ENCODE data around the gene TEX48.

TEX48 gene

DNA sequence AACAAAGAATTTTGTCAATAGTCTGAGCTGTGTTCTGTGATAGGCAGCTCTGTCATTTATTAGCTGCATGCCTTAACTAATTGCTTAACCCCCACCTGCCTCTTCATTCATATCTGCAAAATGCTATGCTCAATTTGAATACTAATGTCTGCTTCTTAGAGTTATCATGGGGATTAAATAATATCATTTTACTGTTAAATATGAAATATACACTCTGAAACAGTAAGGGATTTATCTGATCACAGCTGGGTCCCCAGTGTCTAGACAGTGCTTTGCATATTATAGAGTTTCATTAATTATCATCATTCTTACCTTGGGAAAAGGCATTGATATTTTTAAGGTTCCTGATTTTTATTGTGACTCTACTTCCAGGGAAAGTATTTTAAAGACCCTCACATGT lies 12.0 kb downstream of the TEX48 start:
- DNase-seq (ENCODE audit: extremely low read depth in 1 of 2, low read depth in 1 of 2), result no peak

DNA sequence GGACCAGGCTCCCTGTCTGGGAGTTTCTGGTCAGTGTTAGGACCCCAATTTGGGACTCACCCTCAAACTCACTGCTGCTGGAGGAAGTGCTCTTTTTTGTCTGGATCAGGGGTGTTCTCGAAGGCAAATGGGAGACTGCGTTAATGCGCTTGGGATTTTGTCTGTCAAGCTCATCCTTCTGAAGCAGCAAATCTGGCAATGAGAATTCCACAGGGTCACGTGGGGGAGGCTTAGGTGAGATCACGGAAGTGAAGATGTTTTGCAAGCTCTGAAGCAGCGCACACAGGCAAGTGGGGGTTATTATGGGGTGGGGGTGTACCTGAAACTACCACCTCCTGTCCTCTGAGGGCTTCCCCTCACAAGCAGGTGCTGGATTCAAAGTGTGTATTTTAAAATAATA lies 13.8 kb downstream of the TEX48 start:
- no peak for DNase-seq (ENCODE audit: extremely low read depth in 1 of 2, low read depth in 1 of 2)

DNA sequence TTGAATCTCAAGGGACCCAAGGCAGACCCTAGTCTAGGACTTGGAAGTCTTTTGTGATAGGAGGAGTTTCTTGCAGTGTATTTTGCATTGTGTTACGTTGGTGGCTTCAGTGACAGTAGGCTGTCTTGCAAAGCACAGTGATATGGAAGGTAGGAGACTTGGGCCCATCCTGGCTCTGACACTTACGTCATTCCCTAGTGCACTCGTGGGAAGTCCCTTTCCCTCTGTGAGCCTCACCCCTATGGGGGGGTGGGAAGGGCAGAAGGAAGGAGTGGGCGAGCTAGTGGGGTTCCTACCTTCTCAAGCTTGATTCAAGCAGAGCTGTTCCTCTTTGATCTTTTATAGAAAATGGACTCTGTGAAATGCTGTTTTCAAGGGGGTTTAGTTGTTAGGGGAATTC lies 15.1 kb downstream of the TEX48 start:
- no peak for DNase-seq (ENCODE audit: extremely low read depth in 1 of 2, low read depth in 1 of 2)

DNA sequence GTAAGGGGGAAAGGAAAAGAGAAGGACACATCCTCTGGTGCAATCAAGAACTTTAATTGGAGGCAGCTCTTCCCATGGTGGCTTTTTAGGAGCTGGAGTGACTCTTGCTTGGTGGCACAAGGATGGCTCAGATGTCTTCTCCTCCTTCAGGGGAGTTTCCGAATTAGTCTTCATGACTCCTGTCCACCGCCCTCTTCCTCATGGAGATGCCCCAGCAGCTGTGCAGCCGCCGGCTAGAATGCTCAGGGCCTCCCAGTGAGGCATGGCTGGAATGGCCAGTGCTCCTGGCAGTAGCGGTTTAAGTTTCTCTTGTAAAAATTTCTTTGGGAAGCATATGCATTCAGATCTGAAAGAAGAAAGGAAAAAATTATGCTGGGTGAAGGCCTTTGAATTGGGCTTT lies 15.6 kb downstream of the TEX48 start:
- DNase-seq (ENCODE audit: extremely low read depth in 1 of 2, low read depth in 1 of 2), result no peak

DNA sequence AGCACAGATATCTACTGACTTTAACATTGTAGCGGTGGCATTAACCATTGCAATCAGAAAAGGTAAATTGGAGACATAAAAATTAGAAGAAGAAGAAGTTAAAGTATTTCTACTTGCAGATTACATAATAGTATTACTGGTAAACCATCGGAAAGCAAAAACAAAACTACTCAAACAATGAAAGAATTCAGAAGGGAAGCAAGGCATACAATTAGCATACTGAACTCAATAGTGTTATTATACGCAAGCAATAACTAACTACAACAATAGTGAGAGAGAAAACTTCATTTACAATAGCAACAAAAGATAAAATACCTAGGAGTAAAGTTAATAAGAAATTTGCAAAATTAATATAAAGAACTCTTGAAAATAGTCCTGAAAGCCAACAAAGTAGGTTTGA lies 17.8 kb downstream of the TEX48 start:
- no peak for DNase-seq (ENCODE audit: extremely low read depth in 1 of 2, low read depth in 1 of 2)

DNA sequence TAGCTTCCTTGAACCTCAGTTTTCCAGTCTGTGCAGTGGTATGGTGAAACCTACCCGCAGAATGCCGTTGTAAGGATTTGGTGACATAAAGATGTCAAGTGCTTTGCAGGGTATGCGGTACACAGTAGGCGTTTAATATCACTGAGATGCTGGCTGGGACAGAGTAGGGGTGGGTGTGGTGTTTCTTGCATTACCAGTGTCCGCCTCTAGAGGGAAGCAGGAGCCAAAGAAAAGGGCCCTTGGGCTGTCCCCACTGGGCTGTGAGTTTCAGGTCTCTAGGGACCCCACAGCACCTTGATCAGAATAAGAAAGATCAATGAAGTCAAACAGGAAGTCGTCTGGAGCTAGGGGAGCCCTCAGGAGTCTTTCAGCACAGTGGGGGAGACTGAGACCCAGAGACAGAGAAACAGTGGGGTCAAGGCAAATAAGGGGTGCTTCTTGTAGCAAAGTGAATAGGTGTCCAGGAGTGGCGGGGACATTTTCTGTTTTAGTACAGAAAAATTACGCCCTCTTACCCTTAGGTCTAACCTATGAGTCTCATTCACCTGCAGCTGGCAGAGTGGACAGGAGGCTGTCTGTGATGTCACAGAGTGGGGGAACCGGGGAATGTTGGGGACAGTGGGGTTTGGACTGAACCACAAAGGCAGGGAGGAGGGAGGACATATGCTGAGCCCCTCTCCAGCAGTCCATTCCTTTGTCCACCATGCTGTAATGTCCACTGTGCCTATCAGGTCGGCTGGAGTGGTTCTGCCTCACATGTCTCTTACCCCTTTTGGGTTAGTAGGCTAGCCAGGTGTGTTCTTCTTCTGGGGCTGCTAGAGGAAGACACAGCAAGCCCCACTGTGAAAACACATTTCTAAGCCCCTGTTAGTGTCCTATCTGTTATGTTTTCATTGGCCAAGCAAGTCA lies 19.7 kb downstream of the TEX48 start:
- DNase-seq (ENCODE audit: extremely low read depth in 1 of 2, low read depth in 1 of 2), result peak in 1 of 2 donors; percentile 41

DNA sequence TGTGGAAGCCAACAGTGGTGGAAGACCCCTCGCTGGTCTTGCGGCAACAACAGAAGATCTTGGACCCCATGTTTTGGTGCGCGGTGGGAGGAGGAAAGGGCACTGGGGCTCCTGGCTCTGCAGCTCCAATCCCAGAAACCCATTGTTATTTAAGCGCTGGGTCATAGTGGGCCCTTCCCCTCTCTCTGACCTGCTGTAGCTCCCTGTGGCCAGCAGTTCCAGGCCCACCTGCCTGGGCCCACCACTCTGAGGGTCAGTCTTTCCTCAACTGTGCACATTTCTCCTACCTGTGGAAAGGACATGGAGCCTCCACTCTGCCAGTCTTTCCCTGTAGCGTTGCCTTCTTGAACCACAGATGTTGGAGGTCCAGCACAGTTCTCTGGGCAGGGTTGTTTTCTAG lies 24.3 kb downstream of the TEX48 start, which contains the start of gene TEX53:
TEX53 (minus strand) TSS at position 101 of the 400 bp plus-strand sequence; CDS start at position 70, 31 bp downstream.
- no peak for DNase-seq (ENCODE audit: extremely low read depth in 1 of 2, low read depth in 1 of 2)

DNA sequence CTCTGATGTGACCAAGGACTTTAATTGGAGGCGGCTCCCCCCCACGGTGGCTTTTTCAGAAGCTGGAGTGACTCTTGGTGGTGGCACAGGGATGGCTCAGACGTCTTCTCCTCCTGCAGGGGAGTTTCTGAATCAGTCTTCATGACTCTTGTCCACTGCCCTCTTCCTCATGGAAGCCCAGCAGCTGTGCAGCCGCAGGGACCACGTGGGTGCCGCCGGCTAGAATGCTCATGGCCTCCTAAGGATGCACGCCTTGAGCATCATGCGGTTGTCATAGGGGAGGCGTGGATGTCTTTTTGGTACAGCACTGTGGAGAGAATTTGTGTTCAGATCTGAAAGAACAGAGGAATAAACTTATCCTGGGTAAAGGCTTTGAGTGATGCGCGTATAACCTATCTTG lies 25.7 kb downstream of the TEX48 start:
- DNase-seq (ENCODE audit: extremely low read depth in 1 of 2, low read depth in 1 of 2), result no peak

DNA sequence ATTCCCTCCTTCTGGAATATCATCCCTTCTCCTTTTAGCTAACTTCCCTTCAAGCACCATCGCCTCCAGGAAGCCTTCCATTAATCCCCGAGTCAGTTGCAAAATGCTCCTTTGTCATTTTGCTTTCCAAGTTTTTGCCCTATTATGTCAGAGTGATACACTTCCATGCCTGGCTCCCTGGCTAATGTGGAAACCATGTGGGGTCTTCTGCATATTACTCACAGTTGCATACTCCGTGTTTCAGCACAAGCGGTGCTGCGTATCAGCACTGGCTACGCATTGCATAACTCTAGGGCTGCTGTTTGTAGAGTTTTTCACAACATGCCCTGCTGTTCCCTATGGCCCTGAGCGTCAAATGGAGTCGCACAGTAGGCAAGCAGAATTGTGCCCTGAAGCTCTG lies 26.3 kb downstream of the TEX48 start:
- no peak for DNase-seq (ENCODE audit: extremely low read depth in 1 of 2, low read depth in 1 of 2)

DNA sequence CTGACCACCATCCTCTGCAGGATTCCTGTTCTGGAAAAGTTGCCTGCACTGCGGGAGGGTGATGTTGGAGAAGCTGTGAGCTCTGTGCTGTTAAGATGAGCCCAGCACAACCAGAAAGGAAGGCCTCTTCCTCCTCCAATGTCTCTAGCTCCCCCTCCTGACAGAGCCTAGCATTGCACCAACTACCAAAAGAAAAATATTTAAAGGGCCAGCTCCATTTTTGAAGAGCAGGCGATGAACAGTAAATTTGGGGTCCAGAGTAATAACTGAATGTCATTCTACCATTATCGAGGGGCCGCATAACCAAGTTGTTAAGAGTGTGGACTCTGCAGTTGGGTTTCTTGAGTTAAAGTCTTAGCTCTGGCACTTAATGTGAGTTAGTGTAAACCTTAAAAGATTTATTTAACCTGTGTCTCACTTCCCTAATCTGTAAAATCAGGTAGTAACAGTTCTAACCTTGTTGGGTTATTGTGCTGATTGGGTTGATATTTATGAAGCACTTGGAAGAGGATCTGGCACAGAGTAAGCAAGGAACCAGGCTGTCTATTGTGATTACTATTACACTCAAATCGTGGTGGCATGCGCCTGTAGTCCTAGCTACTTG lies 28.3 kb downstream of the TEX48 start:
- DNase-seq (ENCODE audit: extremely low read depth in 1 of 2, low read depth in 1 of 2), result peak; percentile 41 to 57

DNA sequence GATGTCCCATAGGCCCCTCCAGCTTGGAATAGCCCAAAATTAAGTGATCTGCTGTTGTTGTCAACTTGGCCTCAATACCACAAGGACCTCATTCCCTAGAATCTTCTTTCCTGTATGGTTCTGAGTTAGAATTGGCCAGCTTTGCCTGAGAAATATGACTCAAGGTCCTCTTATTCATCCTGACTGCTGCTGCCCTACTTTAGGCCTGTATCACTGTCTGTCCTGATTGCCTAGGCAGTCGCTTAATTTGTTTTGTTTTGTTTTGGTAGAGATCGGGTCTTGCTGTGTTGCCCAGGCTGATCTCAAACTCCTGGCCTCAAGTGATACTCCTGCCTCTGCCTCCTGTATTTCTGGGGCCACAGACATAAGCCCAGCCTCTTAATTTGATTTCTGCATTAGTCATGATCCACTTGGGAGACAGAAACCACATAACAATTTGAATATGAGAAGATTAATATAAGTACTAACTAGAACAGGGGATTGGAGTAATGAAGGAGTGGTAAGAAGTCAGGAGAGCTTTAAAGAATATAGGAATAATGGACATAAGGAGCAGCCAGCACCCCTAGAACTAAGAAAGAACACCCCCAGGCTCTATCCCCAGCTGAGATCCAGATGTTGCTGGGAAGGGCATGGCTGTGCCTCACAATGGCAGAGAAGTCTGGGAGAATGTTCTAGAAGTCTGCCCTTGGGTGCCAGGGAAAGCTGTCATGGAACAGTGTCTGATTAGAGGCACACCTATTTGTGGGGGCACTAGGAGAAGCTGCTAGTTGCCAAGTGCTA lies 29.0 kb downstream of the TEX48 start:
- no peak for DNase-seq (ENCODE audit: extremely low read depth in 1 of 2, low read depth in 1 of 2)

DNA sequence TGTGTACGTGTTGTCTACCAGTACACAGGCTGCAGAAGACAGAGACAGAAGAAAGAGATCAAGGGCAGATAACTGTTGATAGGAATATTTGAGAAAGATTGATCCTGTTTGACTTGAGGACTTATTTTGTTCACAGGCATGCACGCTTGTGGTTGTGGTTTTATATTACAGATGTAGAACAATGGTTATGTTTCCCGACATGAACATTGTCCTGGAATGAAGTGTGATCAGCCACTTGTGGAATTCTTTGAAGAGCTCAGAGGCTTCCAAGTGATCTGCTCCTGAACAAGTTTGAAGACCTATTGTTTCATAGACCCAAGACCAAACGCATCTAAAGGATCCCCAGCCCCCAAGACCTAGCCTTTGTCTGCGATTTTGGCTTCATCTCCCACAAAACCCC lies 38.1 kb downstream of the TEX48 start:
- DNase-seq (ENCODE audit: extremely low read depth in 1 of 2, low read depth in 1 of 2), result no peak

DNA sequence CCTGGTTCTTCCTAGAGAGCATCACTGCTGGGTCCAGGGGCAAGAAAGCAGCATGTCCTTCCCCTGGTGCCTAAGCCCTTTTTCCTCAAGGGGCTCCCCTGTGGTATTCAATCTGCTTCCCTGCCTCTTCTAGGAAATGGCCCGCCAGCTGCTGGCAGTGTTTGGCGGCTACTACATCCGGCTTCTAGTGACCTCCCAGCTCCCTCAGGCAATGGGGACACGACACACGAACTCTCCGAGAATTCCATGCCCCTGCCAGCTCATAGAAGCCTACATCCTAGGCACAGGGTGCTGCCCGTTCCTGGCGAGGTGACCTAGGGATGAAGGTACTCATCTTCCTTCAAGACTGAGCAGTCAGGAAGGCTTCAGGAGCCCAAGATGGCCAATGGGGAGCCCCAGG lies 39.0 kb downstream of the TEX48 start:
- no peak for DNase-seq (ENCODE audit: extremely low read depth in 1 of 2, low read depth in 1 of 2)

DNA sequence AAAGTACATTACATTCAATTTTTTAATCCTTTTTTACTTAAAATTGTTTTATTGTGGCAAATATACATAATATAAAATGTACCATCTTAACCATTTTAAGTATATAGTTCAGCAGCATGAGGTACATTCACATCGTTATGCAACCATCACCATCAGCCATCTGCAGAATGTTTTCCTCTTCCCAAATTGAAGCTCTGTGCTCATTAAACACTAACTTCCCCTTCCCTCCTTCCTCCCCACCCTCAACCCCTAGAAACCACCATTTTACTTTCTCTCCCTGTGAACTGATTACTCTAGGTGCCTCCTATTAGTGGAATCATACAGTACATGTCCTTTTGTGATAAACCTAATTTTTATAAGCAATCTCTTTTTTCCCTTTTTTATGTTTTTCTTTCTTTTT lies 40.0 kb downstream of the TEX48 start:
- DNase-seq (ENCODE audit: extremely low read depth in 1 of 2, low read depth in 1 of 2), result no peak

DNA sequence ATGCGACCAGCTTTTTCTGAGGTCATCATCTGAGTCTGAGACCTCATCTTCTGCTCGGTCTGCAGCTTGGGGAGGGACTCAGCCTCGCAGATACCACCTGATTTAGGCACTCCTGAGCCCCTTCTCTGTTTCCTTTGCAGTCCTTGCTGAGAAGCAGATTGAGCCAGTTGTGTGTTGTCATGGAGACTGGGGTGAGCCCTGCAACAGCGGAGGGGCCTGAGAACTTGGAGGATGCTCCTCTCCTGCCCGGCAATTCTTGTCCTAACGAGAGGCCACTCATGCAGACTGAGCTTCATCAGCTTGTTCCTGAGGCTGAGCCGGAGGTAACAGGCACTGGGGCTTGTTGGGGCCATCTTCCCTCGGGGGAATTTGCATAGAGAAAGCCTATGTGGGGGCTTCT lies 43.6 kb downstream of the TEX48 start:
- DNase-seq (ENCODE audit: extremely low read depth in 1 of 2, low read depth in 1 of 2), result no peak

DNA sequence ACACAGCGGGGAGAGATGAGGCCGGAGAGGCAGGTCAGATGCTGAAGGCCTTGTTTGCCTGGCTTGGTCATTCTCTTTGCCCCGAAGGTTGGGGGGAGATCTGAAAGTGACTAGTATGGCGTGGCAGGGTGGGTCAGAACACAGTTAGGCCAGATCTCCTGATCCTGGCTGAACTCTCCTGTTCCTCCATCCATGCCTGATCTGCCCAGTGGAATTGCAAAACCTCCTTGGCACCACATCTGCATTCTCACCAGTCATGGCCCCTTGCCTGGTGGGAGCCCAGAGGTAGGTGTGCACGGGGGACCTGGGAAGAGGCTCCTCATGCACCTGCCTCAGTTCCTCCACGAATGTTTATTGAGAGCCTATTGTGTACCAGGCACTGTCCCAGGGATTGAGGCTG lies 47.6 kb downstream of the TEX48 start:
- DNase-seq (ENCODE audit: extremely low read depth in 1 of 2, low read depth in 1 of 2), result no peak

DNA sequence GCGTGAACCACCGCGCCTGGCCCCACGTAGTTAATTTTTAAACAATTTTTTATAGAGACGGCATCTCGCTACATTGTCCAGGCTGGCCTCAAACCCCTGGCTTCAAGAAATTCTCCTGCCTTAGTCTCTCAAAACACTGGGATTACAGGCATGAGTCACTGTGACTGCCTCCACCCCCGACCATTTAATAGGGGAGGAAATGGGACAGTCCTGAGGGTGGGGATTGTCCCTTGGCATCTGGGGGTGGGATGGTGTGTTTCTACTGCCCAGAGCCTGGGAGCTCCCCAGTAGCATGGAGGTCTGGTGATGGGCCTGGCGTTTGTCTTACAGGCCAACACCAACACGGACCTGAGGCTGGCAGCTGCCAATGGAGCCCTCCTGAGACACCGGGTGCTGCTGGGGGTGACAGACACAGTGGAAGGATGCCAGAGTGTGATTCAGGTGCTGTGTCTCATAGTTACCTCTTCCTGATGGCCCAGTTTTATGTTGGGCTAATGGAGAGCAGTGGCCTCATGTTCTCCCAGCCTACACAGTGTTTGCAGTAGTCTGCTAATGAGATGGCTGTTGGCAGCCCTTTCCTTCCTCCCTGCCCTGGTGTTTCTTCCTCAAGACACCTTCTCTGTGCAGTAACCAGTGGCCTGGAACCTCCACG lies 48.4 kb downstream of the TEX48 start:
- DNase-seq (ENCODE audit: extremely low read depth in 1 of 2, low read depth in 1 of 2), result no peak

DNA sequence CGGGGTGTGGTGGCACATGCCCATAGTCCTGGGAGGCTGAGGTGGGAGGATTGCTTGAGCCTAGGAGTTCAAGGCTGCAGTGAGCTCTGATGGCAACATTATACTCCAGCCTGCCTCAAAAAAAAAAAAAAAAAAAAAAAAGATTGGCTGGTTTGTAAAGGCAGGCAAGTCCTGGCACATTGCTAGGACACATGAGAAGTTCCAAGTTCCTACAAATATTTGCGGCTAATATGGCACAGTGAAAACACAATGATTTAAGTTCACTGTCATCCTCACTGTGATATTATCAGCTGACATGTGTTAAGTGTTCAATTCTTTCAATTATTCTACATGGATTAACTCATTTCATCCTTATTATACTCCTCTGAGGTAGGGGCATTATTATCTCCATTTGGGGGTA lies 50.8 kb downstream of the TEX48 start:
- DNase-seq (ENCODE audit: extremely low read depth in 1 of 2, low read depth in 1 of 2), result no peak

DNA sequence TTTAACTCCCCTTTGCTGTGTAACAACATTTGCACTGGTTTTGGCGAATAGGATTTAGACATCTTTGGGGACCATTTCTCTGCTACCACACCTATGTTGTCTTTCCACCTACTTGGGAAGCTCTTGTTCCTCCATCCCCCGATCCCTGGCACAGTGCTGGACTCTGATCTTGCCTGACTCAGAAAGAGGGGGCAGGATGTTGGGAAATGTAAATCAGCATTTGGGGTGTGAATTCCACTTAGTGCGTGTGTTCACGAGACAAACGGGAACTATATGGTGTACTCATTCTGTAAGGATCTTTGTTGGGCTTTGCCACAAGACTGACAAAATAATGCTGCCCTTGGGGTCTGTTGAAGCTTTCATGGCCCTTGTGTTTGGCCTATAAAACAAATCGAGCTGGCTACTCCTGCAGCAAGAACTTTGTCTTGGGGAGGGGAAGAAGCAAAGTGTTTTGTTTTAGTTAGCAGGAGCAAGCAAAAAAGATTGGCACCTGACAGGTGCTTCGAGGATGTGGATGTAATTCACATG lies 52.4 kb downstream of the TEX48 start:
- DNase-seq (ENCODE audit: extremely low read depth in 1 of 2, low read depth in 1 of 2), result no peak

DNA sequence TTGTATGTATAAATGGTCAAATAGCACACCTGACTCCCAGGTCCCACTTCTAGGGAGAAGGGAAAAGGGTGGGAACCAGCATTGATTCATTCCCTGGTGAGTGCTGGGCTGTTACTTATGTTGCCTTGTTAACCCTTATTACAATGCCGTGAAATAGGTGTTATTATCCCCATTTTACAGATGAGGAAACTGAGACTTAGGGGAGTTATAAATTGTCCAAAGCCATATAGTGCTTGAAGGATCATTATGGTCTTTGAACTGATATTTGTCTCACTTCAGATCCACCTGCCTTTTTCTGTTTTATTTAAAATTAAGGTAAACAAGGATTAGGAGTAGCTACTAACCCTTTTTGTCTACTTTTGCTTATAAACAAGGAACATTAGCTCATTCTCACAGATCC lies 54.4 kb downstream of the TEX48 start:
- DNase-seq (ENCODE audit: extremely low read depth in 1 of 2, low read depth in 1 of 2), result no peak
